ENCODE results near the gene PLEKHA7. TPM values are rescaled to one million over a fixed set of nuclear protein-coding genes. Genes with fewer than 3 reads are reported as not detected.
A peak's percentile ranks its signal among the peaks of the same experiment; 100 is the strongest.

PLEKHA7 gene
- total RNA-seq, 1 donor from 2014 or later: 25.3 TPM

GRCh38 chr11:16883174-16883573, 131.0 kb downstream of the PLEKHA7 start:
- no peaks in the 10 kb centered on the region for H3K36me3 ChIP-seq (ENCODE audit: control insufficient read depth, insufficient read depth, low read length)
- H3K4me3 ChIP-seq (ENCODE audit: low read depth, low read length): no peak overlapping the region
- DNase-seq (ENCODE audit: low read depth): no peak
- TF ChIP-seq, protein P1, sequence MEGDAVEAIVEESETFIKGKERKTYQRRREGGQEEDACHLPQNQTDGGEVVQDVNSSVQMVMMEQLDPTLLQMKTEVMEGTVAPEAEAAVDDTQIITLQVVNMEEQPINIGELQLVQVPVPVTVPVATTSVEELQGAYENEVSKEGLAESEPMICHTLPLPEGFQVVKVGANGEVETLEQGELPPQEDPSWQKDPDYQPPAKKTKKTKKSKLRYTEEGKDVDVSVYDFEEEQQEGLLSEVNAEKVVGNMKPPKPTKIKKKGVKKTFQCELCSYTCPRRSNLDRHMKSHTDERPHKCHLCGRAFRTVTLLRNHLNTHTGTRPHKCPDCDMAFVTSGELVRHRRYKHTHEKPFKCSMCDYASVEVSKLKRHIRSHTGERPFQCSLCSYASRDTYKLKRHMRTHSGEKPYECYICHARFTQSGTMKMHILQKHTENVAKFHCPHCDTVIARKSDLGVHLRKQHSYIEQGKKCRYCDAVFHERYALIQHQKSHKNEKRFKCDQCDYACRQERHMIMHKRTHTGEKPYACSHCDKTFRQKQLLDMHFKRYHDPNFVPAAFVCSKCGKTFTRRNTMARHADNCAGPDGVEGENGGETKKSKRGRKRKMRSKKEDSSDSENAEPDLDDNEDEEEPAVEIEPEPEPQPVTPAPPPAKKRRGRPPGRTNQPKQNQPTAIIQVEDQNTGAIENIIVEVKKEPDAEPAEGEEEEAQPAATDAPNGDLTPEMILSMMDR (IDR thresholded peaks at IDR 0.05; ENCODE audit: insufficient read depth, low read length, poor library complexity, severe bottlenecking): no peak
- no peaks in the 10 kb centered on the region for H3K27me3 ChIP-seq (ENCODE audit: control insufficient read depth, insufficient read depth, low read length)

- H3K27me3 ChIP-seq (ENCODE audit: control insufficient read depth, insufficient read depth, low read length): no peaks in the 10 kb centered on the region
- no peak for DNase-seq (ENCODE audit: low read depth)
- TF ChIP-seq, protein P1 (IDR thresholded peaks at IDR 0.05; ENCODE audit: insufficient read depth, low read length, poor library complexity, severe bottlenecking): no peak
- no peaks in the 10 kb centered on the region for H3K36me3 ChIP-seq (ENCODE audit: control insufficient read depth, insufficient read depth, low read length)
- no peak overlapping the region for H3K4me3 ChIP-seq (ENCODE audit: low read depth, low read length)
These were observed 132.4 kb downstream of the PLEKHA7 start for GRCh38 chr11:16881766-16882165.

GRCh38 chr11:16881074-16881709, 133.0 kb downstream of the PLEKHA7 start:
- TF ChIP-seq, protein P1 (IDR thresholded peaks at IDR 0.05; ENCODE audit: insufficient read depth, low read length, poor library complexity, severe bottlenecking): peak; percentile 58
- H3K4me3 ChIP-seq (ENCODE audit: low read depth, low read length): no peak overlapping the region
- DNase-seq (ENCODE audit: low read depth): peak; percentile 49

GRCh38 chr11:16880184-16880801, 133.9 kb downstream of the PLEKHA7 start:
- no peaks in the 10 kb centered on the region for H3K27me3 ChIP-seq (ENCODE audit: control insufficient read depth, insufficient read depth, low read length)
- H3K4me3 ChIP-seq (ENCODE audit: low read depth, low read length): no peak overlapping the region
- DNase-seq (ENCODE audit: low read depth): no peak
- no peaks in the 10 kb centered on the region for H3K36me3 ChIP-seq (ENCODE audit: control insufficient read depth, insufficient read depth, low read length)
- TF ChIP-seq, protein P1 (IDR thresholded peaks at IDR 0.05; ENCODE audit: insufficient read depth, low read length, poor library complexity, severe bottlenecking): no peak

More at GRCh38 chr11:16881074-16881709, 133.0 kb downstream of the PLEKHA7 start:
- Histone ChIP-seq H3K36me3 (ENCODE audit: control insufficient read depth, insufficient read depth, low read length) (no peaks in the 10 kb centered on the region), H3K27me3 (ENCODE audit: control insufficient read depth, insufficient read depth, low read length) (no peaks in the 10 kb centered on the region)

DNA sequence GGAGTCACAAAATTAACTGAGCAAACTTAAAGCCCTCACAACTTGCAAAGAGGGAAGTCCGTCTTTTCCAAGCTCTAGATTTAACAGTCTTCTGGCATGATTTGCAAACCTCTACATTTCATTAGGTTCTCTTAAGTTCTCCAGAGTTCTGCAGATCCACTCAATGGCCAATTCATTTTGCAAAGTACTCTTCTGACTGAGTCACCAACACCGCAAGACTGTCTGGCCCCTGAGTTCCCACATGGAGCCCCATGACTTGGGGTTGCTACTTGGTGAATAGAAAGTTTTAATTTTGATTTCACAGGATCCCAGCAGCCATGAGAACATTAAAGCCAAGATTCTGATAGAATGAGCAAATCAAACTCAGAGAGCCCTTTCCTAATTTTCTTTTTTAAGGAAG, 134.5 kb downstream of the PLEKHA7 start:
- TF ChIP-seq, protein P1 (IDR thresholded peaks at IDR 0.05; ENCODE audit: insufficient read depth, low read length, poor library complexity, severe bottlenecking): no peak

More for the DNA sequence above, 134.5 kb downstream of the PLEKHA7 start:
- Histone ChIP-seq H3K4me3 (ENCODE audit: low read depth, low read length) (no peak overlapping the region), H3K36me3 (ENCODE audit: control insufficient read depth, insufficient read depth, low read length) (no peaks in the 10 kb centered on the region), H3K27me3 (ENCODE audit: control insufficient read depth, insufficient read depth, low read length) (no peaks in the 10 kb centered on the region)
- no peak for DNase-seq (ENCODE audit: low read depth)
